ENCODE data around the gene CFI.

Gene CFI

DNA sequence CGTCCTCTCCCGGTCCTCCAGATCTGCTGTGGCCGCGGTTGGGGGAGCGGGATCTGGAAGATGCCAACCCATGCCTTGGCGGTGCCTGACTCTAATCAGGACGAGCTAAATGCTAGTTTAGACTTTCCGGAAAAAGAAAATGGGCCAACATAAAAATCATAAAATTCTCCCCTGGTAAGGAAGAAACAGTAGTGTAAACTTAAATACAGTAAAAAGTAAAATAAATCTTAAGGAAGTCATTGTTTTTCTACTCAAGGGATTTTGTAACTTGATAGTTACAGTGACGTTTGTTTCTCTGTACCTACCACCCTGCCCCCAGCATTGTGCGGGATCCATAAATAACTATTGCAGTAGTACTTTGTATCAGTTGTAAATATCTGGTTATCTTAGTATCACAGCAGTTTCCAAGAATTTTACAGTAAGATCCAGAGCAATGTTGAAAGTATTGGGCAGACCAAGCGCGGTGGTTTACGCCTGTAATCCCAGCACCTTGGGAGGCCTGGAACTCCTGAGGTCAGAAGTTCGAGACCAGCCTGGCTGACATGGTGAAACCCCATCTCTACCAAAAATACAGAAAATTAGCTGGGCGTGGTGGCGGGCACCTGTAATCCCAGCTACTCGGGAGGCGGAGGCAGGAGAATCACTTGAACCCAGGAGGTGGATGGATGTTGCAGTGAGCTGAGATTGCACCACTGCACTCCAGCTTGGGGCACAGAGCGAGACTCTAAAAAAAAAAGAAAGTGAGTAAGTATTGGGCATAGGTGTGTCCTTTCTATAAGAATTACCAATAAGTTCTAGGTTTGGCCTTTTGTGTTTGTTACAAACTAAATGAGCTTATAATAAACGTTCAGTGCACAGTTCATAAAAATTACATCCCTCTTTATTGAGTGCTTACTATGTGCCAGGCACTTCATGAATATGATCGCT lies 70.9 kb downstream of the CFI start:
- DNase-seq (ENCODE audit: low read depth) = no peak

DNA sequence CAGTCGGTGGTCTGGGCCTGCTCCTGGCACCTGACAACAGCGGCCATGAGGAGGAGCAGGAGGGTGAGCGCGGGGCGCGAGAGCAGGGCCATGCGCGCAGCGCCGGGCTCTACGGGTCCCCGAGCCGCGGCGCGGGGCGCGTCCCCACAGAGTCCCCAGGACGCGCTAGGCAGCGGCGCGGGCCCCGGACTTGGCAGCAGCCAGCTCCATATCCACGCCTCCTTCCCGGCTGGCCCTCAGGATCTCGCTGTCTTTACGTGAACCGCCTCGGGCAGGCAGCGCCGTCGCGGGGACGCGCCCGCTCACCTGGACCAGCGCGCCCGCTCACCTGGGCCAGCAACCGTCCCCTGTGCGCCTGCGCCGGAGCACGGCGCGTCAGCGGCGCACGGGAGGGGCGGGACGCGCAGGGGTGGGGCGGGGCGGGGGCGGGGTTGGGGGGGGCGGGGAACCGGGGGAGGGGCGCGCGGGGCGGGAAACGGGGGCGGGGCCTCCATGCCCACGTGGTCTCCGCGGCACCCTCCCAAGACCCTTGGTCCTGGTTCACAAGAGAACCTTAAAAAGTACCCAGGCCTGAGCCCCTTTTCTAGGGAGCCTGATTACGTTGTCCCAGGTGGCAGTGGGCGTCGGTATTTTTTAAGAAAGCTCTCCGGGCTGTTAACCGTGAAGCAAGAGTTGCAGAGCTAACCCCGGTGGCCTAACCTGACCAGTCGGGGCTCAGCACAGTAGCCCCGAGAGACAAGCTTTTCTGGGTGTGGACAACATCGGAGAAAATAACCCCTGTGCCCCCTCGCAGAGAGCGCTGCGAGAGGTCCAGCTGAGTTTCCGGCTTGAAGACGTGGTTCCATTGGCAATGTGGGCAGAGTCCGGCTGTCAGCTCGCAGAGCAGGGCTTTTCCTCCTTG lies 71.8 kb downstream of the CFI start, which contains the start of gene PLA2G12A:
TSS of gene PLA2G12A (minus strand) at position 353 of the 901 bp plus-strand sequence. CDS start at position 92, 261 bp downstream.
- DNase-seq (ENCODE audit: low read depth) = no peak

DNA sequence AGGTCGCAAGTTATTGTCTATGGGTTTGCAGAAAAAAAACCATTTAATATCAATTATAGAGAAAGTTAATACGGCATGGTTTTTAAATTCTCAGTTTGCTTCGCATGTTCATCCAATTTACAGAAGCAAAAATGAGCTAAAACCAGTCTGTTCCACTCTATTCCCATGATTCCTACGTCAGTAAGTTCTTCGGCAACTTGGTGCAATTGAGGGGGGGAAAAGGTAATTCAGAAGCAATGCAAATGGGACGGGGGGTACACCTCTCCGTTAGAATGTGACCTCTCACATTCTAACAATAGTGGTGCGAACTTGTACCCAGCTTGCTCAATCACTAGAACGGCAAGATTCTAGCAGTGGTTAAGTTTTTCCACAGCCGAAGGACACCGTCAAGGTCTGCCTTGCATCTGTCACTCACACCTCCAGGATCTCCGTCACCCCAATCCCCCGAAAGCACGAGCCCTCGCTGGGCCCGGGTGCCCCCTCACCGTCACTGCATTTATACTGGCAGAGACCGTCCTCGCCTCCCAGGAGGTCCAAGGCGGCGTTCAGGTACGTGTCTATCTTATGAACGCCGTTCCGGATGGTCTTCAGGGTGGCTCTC lies 72.6 kb downstream of the CFI start:
- no peak for DNase-seq (ENCODE audit: low read depth)

DNA sequence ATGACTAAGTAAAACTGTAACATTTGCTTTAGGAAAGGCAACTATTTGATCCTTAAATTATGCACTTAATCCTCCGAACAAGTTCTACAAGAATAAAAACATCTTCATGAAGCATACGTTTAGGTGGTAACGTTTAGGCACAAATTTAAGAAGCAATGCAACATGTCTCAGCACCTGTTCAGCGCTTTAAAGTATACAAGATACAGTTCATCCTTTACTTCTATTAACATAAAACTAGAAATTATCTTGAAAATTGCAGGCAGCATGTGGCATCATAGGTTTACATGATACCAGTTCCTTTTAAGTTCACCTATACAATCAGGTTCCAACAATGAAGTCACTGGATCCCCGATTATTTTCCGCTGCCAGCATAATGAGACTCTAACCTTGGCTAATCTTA lies 73.4 kb downstream of the CFI start:
- DNase-seq (ENCODE audit: low read depth) = no peak

DNA sequence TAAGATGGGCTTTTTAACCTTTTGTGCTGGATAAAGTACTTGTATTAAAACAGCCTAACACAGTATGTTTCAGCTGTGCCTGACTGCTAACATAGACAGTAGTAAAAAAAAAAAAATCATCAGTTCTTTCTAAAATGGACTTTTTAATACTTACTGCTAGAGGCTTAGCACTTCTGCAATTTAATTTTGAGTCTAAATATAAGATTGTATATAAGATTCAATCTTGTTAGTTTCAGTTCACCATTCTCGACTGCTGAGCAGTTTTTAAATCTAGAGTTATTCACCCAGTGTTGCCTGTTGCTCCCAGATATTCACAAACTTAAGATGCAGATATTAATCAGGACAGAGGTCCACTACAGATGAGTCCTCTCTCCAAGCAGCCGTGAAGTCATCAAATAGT lies 78.7 kb downstream of the CFI start:
- DNase-seq (ENCODE audit: low read depth) = no peak

DNA sequence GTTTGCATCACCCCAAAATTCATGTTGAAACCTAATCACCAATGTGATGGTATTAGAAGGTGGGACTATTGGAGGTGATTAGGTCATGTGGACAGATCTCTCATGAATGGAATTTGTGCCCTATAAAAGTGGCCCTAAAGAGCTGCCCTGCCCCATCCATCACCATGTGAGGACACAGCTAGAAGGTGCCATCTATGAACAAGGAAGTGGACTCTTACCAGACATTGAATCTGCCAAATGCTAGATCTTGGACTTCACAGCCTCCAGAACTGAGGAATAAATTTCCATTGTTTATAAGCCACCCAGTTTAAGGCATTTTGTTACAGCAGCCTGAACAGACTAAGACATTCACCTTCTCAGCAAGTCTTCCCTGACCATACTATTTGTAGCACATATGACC lies 79.4 kb downstream of the CFI start:
- no peak for DNase-seq (ENCODE audit: low read depth)

DNA sequence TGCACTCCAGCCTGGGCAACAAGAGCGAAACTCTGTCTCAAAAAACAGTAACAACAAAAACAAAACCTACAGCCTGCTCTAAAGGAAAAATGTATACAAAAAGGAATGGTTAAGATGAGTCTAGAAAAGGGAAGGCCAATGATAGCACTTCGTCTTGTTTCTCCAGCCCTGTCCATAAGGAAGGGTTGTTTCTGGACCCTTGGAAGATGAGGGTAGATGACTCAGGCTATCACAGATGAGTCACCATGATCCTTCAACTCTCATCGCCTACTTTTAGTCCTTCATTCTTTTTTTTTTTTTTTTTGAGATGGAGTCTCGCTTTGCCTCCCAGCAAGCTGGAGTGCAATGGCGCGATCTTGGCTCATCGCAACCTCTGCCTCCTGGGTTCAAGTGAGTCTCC lies 80.8 kb downstream of the CFI start:
- DNase-seq (ENCODE audit: low read depth) = no peak

DNA sequence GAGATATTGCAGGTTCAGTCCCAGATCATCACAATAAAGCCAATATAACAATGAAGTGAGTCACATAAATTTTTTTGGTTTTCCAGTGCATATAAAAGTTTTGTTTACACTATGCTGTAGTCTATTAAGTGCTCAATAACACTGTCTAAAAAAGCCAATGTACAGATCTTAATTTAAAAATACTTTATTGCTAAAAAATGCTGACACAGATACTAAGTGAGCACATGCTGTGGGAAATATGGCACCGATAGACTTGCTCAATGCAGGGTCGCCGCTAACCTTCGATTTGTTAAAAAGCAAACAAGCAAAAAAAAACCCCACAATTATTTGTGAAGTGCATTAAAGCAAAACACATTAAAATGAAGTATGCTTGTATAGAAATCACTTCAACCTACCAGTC lies 82.2 kb downstream of the CFI start:
- DNase-seq (ENCODE audit: low read depth) = no peak

DNA sequence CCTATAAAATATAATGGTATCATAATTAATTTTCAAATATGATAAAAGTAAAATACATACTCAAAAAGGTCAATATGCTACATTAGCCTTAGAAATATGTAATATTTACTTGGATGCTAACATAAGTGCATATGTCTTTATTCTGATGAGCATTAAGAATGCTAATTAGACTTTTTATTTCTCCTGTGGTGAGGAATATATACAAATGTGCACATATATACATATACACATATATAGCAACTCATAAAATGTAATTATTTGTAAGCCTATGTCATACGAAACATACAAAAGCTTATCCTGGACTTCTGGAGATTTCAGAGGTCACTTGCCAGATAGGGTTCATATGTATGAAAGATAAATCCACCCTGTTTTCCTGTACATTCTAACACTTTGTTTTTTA lies 83.0 kb downstream of the CFI start:
- no peak for DNase-seq (ENCODE audit: low read depth)

DNA sequence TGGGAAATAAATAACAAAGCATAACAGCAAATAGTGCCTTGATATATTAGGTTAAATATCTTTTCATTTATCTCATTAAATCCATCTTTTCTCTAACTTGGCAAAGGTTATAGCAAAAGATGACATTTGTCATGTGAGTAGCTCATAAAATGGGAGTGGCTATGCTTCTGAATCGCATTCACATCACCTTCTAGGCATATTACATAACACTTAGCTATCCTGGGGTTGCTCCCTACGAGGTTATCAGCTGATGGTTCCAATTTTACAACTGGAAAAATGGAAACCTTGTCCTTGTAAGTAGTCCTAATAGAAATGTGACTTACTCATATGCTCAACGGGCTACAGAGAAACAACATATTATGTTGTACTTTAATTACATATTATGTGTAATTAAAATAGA lies 88.3 kb downstream of the CFI start:
- DNase-seq (ENCODE audit: low read depth) = no peak

DNA sequence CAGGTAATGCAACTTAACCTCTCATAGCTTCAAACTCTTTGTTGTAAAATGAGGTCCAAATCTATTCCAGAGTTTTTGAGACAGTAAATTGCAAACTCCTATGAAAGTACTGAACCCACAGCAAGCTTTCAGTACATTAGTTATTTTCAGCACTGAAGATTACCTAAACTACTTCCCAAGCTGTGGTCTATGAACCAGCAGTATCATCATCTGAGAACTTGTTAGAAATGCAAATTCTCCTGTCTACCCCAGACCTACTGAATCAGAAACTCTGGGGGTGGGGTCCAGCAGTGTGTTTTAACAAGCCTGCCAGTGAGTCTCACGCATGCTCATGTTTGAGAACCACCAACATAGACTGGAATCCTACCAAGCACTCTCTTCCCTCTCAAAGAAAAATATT lies 92.8 kb downstream of the CFI start:
- DNase-seq (ENCODE audit: low read depth) = no peak

DNA sequence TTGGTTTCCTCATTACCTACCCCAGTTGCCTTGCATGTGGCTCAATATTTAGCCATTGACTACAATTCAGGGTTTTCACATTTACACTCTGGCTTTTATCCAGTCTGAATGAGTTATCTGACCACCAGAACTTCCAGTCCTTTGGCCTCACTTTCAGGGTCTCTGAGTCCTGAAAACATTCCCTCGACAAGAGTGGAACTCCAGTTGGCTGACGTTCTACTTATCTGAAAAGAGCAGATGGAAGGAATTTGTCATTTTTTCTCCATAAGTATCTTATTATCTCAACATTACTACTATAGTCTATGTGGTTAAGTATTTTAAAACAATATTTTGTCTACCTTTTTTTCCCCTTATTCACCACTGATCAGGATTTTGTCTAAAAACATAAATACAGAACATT lies 93.4 kb downstream of the CFI start:
- no peak for DNase-seq (ENCODE audit: low read depth)

DNA sequence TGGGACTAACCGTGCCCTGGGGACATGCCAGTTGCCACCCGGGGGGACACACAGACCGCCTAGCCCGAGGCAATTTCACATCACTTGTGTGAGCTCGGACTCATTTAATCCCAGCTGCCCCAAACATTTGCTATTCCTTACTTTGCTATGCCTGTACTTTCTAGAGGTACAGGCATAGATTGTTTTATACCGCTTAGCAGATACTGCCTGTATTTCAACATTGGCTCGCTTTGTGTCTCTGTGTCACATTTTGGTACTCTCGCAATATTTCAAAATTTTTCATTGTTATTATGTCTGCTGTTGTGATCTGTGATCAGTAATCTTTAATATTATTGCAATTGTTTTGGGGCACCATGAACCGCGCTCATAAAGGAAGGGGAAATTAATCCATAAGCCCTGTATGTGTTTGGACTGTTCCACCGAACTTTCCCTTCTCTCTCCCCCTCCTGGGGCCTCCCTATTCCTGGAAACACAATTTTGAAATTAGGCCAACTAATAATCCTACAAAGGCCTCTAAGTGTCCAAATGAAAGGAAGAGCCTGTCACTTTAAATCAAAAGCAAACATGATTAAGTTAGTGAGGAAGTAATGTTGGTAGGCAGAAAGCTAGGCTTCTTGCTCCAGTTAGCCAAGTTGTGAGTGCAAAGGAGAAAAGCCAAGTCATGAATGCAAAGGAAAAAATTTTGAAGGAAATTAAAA lies 98.0 kb downstream of the CFI start:
- no peak for DNase-seq (ENCODE audit: low read depth)

DNA sequence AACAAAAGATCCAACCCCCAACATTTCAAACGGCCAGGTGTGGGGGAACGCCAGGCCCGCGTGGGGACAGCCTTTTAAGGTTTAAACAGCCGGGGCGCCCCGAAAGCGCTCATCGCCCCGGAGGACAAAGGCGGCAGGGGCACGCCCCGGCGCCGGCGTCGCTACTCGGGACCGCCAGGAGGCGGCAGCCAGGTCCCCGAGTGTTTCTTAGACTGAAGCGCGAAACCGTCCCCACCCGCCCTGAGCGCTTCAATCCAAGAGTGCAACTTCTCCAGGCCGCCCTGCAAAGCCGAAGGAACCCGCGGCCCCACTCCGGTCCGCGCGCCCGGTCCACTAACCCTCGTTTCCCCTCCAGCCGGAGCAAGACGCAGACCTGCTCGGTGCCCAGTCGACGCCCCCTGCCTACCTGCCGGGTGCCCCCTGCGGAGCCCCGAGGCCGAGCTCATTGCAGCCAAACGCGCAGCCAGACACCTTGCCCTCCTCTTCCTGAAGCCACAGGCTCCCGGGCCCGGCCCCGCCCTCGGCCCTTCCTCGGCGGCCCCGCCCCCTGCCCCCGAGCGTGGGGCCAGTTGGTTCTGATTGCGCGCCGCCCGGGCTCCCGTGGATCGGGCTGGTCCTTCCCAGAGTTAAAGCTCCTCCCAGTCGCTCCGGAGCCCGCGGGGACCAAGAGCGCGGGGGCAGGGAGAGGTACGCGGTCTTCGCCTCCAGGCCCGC lies 98.7 kb downstream of the CFI start, which contains the start of gene CASP6:
TSS of gene CASP6 (minus strand) at position 496 of the 714 bp plus-strand sequence. CDS start at position 446, 50 bp downstream.
- no peak for DNase-seq (ENCODE audit: low read depth)

DNA sequence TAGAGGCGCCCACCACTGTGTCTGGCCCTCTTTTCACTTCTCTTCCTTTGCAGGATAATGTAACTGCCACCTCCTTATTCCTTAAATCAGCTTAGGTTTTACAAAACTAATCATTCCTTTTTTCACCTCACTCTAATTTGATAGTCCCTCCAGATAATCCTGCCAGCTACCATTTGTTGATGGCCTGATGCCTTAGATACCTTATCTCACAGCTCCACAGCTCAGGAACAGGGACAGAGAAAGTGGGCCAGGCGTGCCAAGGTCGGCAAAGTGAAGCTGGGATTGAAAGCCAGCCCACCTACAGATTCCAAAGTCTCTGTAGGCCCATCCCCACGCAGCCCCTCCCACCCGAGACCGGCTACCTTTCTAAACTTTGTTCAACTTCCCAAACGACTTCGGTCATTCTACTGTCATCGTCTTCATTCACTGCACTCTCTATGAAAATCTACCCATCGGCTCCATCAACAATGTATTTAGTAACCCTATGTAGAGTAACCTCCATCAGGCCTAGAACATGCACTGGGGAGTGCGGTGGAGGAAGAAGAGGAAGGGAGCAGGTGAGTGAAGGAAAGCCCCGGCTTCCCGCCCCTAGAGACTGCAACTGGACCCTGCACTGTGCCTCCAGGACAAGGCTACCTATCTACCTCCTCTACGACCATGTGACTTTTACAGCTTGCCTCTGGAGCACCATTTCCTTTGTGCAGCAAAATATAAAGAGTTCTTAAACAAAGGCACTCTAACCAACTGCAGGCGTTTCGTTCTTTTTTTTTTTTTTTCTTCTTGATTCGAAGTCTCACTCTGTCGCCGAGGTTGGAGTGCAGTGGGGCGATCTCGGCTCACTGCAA lies 100.0 kb downstream of the CFI start:
- DNase-seq (ENCODE audit: low read depth) = no peak

DNA sequence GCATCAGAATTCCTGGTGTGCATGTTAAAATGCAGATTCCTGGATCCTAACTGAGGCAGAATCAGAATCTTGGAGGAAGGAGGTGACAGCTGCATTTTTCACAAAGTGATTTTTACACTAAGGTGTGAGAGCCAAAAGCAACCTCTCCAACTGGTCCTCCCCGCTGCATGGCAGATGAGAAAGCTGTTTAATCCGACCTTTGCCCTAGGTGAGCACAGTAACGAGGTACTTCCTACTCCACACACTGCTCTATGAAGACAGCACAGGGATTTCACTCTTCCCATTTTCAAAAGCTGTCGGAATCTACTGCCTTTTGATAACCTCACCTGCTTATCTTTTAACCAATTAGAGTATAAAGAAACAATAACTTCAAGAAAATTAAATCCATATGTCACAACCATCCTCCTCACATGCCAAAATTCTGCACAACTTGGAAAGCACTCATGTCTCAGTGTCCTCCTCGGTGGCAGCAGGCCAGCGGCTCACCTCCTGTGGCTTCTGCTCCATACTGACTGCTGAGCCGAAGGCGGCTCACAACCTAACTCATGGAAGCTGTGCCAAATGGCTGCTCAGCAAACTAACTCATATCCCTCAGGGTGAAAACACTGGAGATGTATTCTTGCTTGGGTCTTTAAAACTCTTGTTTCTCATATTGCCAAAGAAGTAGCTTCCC lies 102.1 kb downstream of the CFI start:
- DNase-seq (ENCODE audit: low read depth) = no peak

DNA sequence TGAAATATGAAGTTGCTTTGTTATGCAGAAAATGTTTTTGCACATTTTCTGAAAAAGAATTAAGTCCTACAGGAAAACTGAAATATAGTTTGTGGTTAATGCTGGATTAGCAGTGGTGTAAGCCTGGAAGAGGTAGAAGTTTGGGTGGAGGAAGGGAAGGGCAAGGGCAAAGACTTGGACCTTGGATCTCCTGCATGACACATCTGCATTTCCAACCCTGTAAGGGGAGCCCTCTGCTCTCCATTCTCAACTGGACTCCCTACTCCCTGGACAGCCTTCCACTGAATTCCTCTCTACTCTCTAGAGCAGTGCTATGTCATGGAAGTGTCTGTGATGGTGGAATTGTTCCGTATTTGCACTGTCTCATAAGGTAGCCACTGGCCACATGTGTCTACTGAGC lies 103.1 kb downstream of the CFI start:
- no peak for DNase-seq (ENCODE audit: low read depth)

DNA sequence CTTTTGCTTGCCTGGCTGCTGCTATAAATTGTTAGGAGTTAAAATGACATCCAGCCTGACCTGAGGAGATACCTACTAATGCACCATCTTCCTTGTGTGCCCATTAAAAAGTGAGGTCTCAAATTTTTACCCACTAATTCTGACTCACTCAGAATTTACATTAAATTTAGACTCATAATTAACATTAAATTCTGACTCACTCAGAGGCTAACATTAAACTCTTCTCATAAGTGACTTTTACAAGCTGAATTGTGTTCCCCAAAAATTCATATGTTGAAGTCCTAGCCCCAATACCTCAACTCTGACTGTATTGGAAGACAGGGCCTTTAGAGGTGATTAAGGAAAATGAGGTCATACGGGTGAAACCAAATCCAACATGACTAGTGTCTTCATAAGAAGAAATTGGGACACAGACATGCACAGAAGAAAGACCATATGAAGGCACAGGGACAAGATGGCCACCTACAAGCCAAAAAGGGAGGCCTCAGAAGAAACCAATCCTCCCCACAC lies 110.3 kb downstream of the CFI start:
- DNase-seq (ENCODE audit: low read depth) = no peak
